T-helper 1 cell treated with Interleukin-12 subunit alpha and Interleukin-12 subunit beta and Interleukin-4 antibody, amounts not matched to agents 30 ng/mL and 1 ng/mL, for 36 hours (primary cell): Measurements from ENCODE around the gene LPO. TPM values are rescaled to one million over a fixed set of nuclear protein-coding genes. Genes with fewer than 3 reads are reported as not detected.

ENCODE experiments used
- intact Hi-C: fragments of 100-400 bp; cut with micrococcal nuclease; formaldehyde crosslinking; loops from one replicate; pipeline ENCODE4 v1.15.1; 2024
- total RNA-seq: library from RNA; stranded (reverse); gene quantifications from 2 replicates; pipeline ENCODE4 v1.2.3, GENCODE V29; 2022

LPO gene
- total RNA-seq, 1 donor from 2014 or later, result not detected

DNA sequence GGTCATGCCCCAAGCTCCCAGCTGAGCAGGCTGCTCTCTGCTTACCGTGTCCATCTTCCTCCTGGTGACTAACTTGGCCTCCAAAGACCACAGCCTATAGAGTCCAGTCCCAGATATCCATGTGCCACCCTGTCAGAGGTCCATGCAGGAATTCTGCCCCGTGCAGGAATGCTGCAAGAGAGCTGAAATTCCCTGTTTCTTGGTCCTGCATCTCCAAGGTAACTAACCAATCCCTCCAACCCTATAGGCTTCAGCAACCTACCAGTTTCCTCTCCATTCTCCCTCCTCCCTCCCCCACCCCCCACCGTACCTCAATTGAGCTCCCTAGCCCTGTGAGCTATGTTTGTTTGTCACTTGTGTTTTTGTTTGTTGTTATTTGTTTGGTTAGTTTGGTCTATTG lies 9.7 kb upstream of the LPO start:
- intact Hi-C loops, result no loop called here

DNA sequence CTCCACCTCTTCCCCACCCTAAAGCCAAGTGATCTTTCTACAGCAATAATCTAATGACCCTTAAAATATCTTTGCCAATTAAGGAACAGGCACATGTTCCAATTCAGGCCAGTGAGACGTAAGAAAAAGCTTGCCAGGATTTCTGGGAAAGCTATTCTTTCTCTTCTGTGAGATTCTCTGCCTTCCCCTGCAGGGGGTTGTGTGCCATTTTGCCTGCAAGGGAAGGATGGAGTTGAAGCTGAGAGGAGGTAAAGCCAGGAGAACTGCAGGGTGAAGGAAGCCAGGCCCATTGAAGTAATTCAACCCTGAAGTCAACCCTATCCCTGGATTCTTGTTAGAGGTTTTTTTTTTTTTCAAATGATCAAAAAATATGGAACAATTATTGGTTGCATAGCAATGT lies 9.0 kb upstream of the LPO start:
- intact Hi-C loops, result no loop called here

DNA sequence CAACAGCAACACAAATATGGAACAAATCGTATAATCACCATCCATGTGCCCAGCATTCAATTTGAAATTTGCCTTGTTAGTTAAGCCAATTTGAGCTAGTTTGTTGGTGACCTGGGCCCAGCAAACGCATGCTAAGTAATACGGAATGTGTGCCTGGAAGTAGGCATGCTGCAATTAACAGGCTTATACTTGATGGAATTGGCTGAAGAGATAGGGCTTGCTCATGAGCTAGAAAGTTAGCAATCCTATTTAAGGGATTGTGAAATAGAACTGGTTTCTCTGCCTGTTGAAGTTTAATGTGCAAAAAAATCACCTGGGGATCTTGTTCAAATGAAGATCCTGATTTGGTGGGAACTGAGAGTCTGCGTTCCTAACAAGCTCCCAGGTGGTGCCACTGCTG lies 8.5 kb upstream of the LPO start:
- intact Hi-C loops, result no loop called here

DNA sequence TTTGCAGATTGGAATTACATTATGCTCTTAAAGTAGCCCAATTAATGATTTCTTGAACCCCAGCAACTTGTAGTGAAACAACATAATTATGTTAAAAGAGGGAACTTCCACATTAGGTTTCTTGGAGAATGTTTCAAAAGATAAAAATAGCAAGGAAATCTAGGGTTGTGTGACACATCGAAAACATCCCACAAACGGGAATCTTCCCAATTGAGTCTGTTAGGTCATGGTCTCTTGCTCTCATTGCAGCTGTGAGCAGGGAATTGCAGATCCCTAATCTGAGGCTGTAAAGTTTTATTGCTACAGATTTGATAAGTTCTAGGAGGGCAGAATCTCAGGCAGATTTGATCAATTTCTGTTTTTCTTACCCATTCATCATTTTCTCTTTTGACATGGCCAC lies 6.7 kb upstream of the LPO start:
- intact Hi-C loops, result no loop called here

DNA sequence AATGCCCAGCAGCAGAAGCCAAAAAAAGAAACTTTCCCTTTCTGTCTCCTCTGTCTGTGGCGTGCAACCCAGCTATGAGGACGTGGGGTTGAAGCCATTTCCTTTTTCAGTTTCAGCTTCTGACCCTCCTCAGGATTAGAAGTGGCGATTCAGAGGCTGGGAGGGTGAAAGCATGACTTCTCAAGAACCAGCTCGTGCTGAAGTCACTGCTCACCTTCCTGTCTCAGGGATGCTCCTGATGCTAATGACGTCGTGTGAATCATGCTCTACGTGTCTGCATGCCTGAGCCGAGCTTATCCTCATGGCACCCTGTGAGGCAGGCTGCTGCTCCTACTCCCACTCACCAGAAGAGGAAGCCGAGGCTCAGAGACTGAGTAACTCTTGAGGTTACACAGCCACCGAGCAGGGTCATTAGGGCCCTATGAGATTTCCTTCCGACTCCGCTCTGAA lies 5.7 kb upstream of the LPO start:
- intact Hi-C loops, result no loop called here

DNA sequence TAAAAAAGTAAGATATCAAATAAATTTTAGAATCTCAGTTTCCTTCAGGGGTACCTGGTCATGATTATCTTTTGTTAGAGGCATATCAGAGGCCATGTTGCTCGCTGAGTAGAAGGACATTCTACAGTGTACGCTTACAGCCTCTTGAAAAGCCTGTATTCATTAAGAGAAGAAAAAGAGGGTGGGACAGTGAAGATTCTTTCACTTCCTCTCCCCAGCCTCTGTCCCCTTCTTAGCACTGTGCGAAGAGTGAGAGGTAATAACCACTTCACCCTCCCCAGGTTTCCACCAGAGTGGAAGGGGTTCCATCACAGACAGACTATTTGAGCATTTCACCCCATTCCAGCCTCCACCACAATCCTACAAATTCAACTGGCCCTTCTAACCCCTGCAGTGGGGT lies 4.8 kb upstream of the LPO start:
- intact Hi-C loops, result no loop called here

DNA sequence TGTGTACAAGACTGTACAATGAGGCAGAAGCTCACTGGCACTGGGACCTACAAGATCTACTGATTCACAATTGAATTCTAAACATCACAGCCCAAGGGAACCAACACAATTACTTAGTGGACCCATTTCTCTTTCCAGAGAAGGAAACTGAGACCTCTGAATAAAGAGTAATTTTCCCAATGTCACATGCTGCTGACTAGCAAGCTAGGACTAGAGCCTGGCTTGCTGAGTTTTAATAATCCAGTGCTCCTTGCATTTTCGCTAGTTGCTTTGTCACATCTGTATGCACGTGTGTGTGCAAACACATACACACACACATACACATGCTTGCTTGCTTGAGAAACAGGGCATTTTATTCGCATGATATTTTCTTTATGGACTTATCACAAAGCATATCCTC lies 3.9 kb upstream of the LPO start:
- intact Hi-C loops, result no loop called here

DNA sequence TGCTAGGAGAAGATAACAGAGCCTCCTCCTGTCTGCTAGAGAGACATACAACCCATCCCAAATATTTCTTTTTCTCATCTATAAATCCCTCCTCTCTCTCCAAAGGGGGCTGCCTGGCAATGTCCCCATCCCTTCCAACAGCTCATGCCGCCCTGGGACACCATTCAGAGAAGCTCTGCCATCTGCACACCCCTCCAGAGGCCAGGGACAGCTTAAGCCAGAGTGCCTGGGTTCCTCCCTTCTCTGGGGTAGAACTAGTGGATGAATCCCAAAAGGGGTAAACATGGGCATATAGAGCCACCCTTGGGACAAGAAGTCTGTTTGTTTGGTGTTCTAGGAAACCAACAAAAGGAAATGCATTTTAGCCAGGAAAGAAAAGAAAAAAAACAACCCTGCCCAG lies 2.6 kb upstream of the LPO start:
- intact Hi-C loops, result no loop called here

DNA sequence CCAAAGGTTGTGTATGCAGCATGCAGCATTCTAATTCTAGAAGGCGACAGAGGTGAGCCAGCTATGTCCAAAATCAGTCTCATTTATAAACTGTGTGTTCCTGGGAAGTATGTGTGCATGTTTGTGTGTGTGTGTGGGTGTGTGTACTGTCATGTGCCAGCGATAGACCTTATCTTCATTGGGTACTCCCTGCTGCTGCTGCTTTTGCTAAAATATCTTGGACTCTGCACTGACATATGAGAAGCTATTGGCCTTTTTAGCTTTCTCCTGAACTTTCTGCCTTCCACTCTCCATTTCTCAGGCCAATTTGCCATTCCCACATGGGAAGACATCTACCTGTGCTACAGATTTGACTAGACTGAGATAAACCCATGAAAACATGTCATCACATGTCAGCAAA lies 2.0 kb upstream of the LPO start:
- intact Hi-C loops, result no loop called here

DNA sequence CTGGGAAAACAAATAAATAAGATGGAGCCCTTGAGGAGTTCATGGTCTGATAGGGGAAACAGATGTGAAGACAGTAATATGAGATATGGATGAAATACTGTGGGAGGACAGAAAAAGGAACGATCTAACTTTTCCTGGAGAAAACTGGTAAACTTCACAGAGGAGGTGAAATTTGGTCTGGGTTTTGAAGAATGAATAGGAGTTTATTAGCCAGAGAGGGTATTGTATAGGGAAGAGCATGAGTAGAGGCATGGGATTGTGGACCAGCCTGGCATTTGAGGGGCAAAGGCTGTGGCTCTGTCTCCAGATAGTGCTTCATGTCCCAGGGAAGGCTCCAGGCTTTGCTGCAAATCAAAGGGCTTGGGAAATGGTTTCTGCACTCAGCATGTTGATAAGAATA lies 1.6 kb downstream of the LPO start:
- intact Hi-C loops, result no loop called here

DNA sequence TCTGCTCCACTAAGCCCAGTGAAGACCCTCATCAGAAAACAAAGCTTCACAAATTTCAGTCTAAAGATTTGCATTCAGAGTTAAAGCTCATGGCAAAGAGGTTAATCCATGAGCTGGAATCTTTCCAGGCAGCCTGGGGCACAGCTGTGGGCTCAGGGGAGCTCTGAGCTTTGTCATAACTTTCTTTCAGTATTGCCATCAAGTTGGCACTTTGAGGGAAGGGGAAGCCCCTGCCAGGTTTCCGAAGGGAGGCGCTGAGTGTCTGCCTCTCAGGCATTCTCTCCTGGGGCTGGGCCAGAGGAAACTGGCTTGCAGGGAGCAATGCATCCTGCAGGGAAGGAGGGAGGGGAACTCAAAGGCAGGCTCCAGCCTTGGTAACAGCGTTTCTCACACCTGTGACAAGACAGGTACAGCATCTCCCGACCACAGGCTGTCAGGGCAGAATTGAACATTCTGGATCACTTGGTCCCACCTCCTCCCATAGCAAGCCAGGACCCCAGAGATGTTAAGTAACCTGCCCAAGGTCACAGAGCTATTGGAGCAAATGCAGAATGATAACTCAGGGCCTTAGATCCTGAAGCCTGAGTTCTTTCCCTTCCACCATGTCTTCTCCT lies 3.9 kb downstream of the LPO start:
- intact Hi-C loops, result no loop called here

DNA sequence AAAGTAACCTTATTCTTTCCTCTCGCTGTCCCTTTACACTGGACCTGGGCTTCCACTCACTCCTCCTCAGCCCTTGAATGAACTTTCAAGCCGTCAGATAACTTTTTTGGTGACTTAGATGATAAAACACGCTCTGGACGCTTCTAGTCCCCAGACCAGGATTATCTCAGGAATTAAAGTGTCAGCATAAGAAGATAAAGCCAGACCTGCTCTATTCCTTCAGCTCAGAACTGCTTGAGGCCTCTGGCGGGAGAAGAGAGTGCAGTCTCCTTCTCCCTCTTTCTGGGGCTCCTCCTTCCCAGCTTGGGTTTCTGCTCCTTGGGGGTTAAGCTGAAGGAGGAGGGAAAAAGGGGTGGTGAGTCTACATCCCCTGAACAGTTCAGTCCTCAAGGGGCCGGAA lies 6.6 kb downstream of the LPO start:
- intact Hi-C loops, result no loop called here

DNA sequence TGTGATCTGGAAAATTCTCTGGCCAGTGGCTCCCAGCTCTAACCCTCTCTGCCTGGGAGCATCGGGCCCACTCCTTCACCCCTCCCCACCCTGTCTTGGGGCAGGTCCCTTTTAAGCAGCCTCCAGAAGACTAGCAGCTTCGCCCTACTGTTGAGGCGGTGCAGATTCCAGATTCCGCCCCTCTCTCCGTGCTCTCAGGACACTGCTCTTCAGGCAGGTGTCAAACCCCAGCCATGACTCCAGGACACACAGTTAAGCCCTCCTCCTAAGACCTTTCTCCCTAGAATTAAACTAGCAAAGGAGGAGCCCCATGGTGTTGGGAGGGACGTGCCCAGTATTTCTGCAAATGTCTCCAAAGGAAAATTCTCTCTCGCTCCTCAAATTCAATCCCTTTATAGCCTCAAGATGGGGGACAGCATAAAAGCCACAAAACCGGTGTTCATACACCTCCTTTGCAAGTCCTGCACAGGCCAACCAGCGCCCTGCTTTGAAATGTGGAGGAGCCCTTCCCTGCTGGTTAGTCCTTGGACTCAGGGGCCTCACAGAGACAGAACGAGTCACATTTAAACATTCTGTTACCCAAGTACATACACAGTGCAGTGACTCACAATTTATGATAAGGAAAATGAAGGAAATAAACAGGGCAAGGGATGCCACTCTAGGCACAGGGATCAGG lies 7.2 kb downstream of the LPO start:
- intact Hi-C loops, result no loop called here

DNA sequence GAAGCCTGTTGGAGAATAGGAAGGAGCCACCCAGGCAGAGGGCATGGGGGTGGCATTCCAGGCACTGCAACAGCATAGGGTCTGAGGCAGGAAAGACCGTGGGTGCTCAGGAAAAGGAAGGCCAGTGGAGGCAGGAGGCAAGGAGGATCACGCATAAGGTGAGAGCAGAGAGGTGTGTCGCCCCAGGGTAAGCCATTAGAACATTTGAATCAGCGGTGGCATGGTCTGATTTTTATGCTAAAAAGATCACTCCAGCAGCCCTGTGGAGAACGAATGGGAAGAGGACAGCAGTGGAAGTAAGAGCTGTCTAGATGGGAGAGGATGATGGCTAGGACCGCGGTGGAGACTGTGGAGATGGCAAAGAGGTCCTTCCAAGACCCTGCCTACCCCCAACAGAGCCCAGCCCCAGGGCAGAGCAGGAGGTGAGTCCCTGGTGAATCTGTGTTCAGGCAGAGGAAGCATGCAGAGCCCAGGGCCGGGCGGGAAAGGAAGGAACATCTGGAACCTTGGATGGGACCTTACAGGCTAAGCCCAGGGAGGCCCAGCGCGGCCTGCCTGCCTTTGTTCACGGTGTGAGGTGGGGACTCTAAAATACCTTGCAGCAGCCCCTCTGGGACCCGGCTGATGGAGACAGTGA lies 7.8 kb downstream of the LPO start:
- intact Hi-C loops, result no loop called here

DNA sequence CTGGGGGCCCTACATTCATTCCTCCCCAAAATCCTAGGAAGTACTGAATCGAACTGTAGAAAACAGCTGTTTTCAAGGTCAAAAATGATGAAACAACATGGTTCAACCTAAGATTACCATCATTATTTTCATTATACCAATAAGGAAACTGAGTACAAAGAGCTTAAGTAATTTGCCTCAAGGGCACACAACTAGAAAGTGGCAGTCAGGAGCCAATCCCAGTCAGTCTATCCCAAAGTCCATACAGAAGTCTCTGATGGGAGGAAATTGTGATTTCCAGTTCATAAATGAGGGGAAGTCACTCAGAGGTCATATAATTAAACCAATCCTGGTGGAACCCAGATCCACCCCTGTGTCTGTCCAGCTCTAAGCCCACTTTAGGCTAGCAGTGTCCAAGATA lies 8.4 kb downstream of the LPO start:
- intact Hi-C loops, result no loop called here

DNA sequence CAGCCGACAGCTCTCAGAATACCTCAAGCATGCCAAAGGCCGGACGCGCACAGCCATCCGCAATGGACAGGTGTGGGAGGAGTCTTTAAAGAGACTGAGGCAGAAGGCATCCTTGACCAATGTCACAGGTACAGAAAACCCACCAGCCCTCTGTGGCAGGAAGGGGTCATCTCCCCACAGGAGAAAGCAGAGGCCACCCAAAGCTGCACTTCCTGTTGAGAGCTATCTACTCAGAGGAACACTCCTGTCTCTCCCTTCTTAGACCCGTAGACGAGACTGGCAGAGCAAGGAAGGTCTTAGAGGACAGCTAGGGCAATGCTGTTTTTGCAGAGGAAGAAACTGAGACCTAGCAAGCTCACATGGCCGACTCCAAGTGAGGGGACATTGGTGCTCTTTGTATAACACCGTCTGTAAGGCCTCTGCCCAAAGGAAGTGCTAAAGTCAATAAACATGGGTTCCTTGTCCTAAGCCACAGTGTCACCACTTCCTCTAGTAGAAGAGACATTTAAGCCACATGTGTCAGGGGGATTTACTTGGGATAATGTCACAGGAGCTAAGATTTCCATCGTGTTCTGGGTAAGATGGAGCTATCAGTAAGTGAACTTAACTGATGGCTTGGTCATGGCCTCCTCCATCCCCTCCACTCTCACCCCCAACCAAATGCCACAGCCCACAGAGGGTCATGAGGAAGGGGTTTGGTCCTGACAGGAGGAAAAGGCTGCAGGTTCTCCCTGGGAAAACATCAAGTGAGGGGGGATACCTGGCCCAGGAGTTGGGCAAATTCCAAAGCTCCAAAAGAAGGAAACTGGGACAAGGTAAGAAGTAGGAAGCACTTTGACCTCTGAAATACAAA lies 9.4 kb downstream of the LPO start:
- intact Hi-C loops, result no loop called here

DNA sequence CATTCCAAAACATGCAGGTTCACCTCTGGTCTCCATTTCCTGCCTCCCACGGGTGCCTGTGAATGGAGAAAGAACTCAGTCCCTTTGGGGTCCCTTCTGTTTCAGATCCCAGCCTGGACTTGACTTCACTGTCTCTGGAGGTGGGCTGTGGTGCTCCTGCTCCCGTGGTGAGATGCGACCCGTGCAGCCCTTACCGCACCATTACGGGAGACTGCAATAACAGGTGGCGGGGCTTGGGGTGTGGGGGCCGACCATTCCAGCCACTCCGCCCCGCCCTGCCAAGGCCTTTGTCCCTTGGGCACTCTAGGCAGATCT lies 10.5 kb downstream of the LPO start:
- intact Hi-C loops, result loop anchor here (1.0 kb wide), 3 partner anchors 30 to 198 kb away; partner anchors contain the start of genes MKS1 and RNF43

DNA sequence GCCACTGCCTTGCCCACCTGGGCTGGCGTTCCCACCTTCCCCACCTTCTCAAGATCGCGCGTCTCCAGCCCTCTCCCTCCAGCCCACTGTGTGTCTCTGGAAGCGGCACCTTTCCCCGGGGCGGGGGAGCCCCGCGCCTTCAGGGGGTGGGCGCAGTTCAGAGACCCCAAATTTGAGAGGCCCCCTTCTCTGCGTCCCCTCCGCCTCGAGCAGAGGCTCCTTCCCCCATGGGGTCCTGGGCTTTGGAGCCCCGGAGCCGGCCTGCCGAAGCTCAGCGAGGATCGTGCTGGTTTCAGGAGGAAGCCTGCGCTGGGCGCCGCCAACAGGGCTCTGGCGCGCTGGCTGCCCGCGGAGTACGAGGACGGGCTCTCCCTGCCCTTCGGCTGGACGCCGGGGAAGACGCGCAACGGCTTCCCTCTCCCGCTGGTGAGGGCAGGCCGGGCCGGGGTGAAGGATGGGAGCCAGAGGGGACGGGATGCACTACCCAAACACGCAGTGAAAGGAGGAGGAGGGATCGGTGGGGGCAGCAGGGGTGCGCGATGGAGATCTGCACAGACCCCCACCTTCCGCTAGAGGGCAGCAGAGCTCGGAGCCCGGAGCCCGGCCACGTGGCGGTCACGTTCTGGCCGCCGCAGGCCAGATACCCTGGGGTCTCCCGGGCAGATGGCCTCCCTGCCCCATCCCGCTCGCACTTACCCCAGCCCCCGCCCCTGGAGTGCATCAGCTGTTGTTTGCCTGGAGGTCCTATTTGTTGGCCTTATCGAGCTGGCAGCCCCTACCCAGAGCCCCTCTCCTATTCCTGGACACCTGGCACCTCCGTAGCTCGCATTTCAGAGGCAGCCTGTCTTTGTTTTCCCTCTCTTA lies 11.1 kb downstream of the LPO start:
- intact Hi-C loops, result loop anchor here (1.0 kb wide), 3 partner anchors 30 to 198 kb away; partner anchors contain the start of genes MKS1 and RNF43

DNA sequence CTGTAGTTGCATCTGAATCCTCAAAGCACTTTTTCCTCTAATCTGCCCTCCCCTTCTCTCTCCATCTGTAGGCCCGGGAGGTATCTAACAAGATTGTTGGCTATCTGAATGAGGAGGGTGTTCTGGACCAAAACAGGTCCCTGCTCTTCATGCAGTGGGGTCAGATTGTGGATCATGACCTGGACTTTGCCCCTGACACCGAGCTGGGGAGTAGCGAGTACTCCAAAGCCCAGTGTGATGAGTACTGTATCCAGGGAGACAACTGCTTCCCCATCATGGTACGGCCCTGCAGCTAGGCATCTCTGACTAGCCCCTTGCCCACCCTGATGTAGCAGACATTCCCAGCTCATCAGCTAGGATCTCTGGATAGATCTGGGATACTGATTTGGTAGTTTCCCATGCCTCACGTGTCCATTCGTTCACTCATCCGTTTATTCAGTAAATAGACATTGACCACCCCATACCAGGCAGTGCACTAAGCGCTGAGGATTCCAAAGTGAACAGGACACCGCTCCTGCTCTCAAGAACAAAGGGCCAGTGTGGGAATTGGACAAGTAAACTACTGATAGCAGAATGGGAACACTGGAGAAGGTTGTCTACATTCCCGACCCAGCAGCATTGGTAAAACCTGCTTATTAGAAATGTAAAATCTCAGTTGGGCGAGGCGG lies 12.1 kb downstream of the LPO start:
- intact Hi-C loops, result no loop called here

DNA sequence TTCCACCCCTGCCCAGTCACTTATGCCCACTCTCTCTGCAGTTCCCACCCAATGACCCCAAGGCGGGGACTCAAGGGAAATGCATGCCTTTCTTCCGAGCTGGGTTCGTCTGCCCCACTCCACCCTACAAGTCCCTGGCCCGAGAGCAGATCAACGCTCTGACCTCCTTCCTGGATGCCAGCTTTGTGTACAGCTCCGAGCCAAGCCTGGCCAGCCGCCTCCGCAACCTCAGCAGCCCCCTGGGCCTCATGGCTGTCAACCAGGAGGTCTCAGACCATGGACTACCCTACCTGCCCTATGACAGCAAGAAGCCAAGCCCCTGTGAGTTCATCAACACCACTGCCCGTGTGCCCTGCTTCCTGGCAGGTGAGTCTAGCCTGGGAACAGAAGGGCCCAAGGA lies 13.8 kb downstream of the LPO start:
- intact Hi-C loops, result no loop called here

DNA sequence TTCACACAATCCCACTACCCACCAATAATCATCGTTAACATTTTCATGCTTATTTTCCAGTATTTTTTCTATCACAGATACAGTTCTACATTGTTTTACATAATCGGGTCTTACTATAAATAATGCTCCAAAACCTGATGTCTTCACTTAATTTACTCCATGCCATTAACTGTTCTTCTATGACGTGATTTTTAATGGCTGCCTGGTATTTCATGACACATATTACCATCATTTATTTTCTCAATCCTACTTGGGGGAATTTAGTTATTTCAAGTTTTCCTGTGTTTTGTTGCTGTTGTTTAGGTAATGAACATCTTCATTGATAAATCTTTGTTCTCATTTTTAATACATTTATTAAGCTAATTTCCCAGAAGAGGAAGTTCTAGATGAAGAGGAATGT lies 14.7 kb downstream of the LPO start:
- intact Hi-C loops, result no loop called here
